ENCODE data around the gene CEACAM18. TPM values are rescaled to one million over a fixed set of nuclear protein-coding genes. Genes with fewer than 3 reads are reported as not detected.

CEACAM18 gene
- total and polyA plus RNA-seq, 2 of the 4 experiments (the other 2 are of a cell fraction) = not detected

GRCh38 chr19:51448411-51449016, 29.8 kb upstream of the CEACAM18 start:
- H3K27ac ChIP-seq (ENCODE audit: insufficient read depth, low read length) = no peak overlapping the region
- POLR2A ChIA-PET (ENCODE audit: unreplicated experiment) = no interaction called here
- no TSS peak for BruUV-seq (replicated peaks)
- 52% methylated on average over 4 of the region's 13 CpGs; no CpG with 5 or more reads in 1 of the 2 experiments for WGBS, 2 experiments (ENCODE audit: extremely low coverage in 2 of 2, insufficient read length in 1 of 2)
- H3K9me3 ChIP-seq (ENCODE audit: control insufficient read depth, insufficient read depth, low read length) = peaks cover 4% of the 10 kb centered on the region
- H3K9ac ChIP-seq (ENCODE audit: low read depth, low read length) = no peak overlapping the region
- no peak overlapping the region for H2AK9ac ChIP-seq (replicated peaks; ENCODE audit: low read depth, low read length, poor library complexity)
- no peak overlapping the region for H4K8ac ChIP-seq (ENCODE audit: low read depth in 2 of 2, low read length in 2 of 2)
- H2BK15ac ChIP-seq (ENCODE audit: low read depth, low read length) = no peak overlapping the region
- H2BK20ac ChIP-seq (ENCODE audit: low read depth, low read length) = no peak overlapping the region
- no peak overlapping the region for H2AFZ ChIP-seq (replicated peaks; ENCODE audit: low read length, poor library complexity)
- no peak overlapping the region for H3K23ac ChIP-seq (ENCODE audit: low read depth, low read length)
- H3K4me3 ChIP-seq (ENCODE audit: insufficient read depth, low read depth, low read length) = no peak overlapping the region
- no peak for ATAC-seq (ENCODE audit: low read depth)
- CTCF ChIA-PET = no interaction called here
- H4K20me1 ChIP-seq (ENCODE audit: insufficient read depth, low read length) = no peaks in the 10 kb centered on the region
- H3K27me3 ChIP-seq (ENCODE audit: control insufficient read depth, insufficient read depth, low read length) = no peaks in the 10 kb centered on the region
- dilution Hi-C loops (cut with HindIII; ENCODE audit: low sequenced_read_pairs, unreplicated experiment) = no loop called here
- H3K4me2 ChIP-seq (ENCODE audit: low read depth, low read length) = no peak overlapping the region
- H2BK120ac ChIP-seq (ENCODE audit: low read depth, low read length) = no peak overlapping the region
- no peak overlapping the region for H2AK5ac ChIP-seq (ENCODE audit: low read depth, low read length)
- no peak overlapping the region for H2BK5ac ChIP-seq (ENCODE audit: low read depth, low read length, poor library complexity, severe bottlenecking)
- intact Hi-C loops (cut with micrococcal nuclease) = no loop called here
- no peak overlapping the region for H3K56ac ChIP-seq (ENCODE audit: extremely low read depth, insufficient read depth, low read length)
- H3K4ac ChIP-seq (ENCODE audit: low read depth, low read length) = no peak overlapping the region
- no peaks in the 10 kb centered on the region for H3K9me1 ChIP-seq (ENCODE audit: insufficient read depth, low read length)
- H3K36me3 ChIP-seq (ENCODE audit: control insufficient read depth, insufficient read depth, low read length) = no peaks in the 10 kb centered on the region
- no peak overlapping the region for H3K14ac ChIP-seq (replicated peaks; ENCODE audit: low read depth, low read length)
- no peaks in the 10 kb centered on the region for H3K79me1 ChIP-seq (ENCODE audit: low read depth in 1 of 2, low read length in 2 of 2)
- no peak overlapping the region for H4K5ac ChIP-seq (ENCODE audit: low read depth, low read length)
- H3K4me1 ChIP-seq (ENCODE audit: control insufficient read depth, insufficient read depth, low read length) = no peaks in the 10 kb centered on the region
- in situ Hi-C loops (cut with MboI; ENCODE audit: low sequenced_read_pairs) = no loop called here
- H4K91ac ChIP-seq (ENCODE audit: insufficient read depth, low read depth, low read length) = no peak overlapping the region
- TF ChIP-seq MAFK (IDR thresholded peaks at IDR 0.05; ENCODE audit: low read depth, low read length) (no peak), MAZ (IDR thresholded peaks at IDR 0.05; ENCODE audit: borderline replicate concordance, low read depth, low read length) (no peak), POLR2A (IDR thresholded peaks at IDR 0.05; ENCODE audit: low read depth, low read length) (no peak), CEBPB (IDR thresholded peaks at IDR 0.05; ENCODE audit: low read depth, low read length) (no peak), BHLHE40 (IDR thresholded peaks at IDR 0.05; ENCODE audit: low read depth, low read length) (no peak), SMC3 (IDR thresholded peaks at IDR 0.05; ENCODE audit: low read depth, low read length) (no peak), RCOR1 (IDR thresholded peaks at IDR 0.05; ENCODE audit: insufficient replicate concordance, low read length) (no peak), RFX5 (IDR thresholded peaks at IDR 0.05; ENCODE audit: low read depth, low read length) (no peak), RAD21 (IDR thresholded peaks at IDR 0.05; ENCODE audit: low read length) (no peak), FOS (IDR thresholded peaks at IDR 0.05; ENCODE audit: low read depth, low read length) (no peak), NFE2L2 (IDR thresholded peaks at IDR 0.05; ENCODE audit: low read depth, low read length) (no peak)
- TF ChIP-seq, protein P1, sequence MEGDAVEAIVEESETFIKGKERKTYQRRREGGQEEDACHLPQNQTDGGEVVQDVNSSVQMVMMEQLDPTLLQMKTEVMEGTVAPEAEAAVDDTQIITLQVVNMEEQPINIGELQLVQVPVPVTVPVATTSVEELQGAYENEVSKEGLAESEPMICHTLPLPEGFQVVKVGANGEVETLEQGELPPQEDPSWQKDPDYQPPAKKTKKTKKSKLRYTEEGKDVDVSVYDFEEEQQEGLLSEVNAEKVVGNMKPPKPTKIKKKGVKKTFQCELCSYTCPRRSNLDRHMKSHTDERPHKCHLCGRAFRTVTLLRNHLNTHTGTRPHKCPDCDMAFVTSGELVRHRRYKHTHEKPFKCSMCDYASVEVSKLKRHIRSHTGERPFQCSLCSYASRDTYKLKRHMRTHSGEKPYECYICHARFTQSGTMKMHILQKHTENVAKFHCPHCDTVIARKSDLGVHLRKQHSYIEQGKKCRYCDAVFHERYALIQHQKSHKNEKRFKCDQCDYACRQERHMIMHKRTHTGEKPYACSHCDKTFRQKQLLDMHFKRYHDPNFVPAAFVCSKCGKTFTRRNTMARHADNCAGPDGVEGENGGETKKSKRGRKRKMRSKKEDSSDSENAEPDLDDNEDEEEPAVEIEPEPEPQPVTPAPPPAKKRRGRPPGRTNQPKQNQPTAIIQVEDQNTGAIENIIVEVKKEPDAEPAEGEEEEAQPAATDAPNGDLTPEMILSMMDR (conservative IDR thresholded peaks at IDR 0.05; ENCODE audit: low read depth, low read length) = no peak
- TF ChIP-seq, protein P2, sequence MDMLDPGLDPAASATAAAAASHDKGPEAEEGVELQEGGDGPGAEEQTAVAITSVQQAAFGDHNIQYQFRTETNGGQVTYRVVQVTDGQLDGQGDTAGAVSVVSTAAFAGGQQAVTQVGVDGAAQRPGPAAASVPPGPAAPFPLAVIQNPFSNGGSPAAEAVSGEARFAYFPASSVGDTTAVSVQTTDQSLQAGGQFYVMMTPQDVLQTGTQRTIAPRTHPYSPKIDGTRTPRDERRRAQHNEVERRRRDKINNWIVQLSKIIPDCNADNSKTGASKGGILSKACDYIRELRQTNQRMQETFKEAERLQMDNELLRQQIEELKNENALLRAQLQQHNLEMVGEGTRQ (IDR thresholded peaks at IDR 0.05; ENCODE audit: low read depth, low read length) = no peak
- TF ChIP-seq, protein P3, sequence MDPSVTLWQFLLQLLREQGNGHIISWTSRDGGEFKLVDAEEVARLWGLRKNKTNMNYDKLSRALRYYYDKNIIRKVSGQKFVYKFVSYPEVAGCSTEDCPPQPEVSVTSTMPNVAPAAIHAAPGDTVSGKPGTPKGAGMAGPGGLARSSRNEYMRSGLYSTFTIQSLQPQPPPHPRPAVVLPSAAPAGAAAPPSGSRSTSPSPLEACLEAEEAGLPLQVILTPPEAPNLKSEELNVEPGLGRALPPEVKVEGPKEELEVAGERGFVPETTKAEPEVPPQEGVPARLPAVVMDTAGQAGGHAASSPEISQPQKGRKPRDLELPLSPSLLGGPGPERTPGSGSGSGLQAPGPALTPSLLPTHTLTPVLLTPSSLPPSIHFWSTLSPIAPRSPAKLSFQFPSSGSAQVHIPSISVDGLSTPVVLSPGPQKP (IDR thresholded peaks at IDR 0.05; ENCODE audit: borderline replicate concordance, low read depth, low read length) = no peak
- H3K18ac ChIP-seq (ENCODE audit: low read depth, low read length) = no peak overlapping the region
- no peak for DNase-seq

Measured in IMR-90 (cell line).